Neural cell (in vitro differentiated cells): Measurements from ENCODE around the gene MOV10L1. TPM values are rescaled to one million over a fixed set of nuclear protein-coding genes. Genes with fewer than 3 reads are reported as not detected.

Experiments used
- H2AFZ ChIP-seq: fragments of 200-600, 300-800 bp; sonication (generic), shearing (Covaris generic); 2 replicates; pipeline ENCODE4 v1.6.0; 2014; ENCODE audit warnings: low read depth, mild to moderate bottlenecking, antibody characterized with exemption, low read length, moderate library complexity
- H3F3A ChIP-seq: fragments of 200-600 bp; shearing (Covaris generic); 2 replicates; pipeline ENCODE4 v1.6.1; 2016; ENCODE audit warnings: mild to moderate bottlenecking, moderate library complexity, mixed read lengths, antibody characterized with exemption, low read length; ENCODE audit not compliant: insufficient read depth, poor library complexity, severe bottlenecking
- H3K27ac ChIP-seq: fragments of 200-600, 300-800 bp; sonication (generic), shearing (Covaris generic); 2 replicates; pipeline ENCODE4 v1.5.1; 2014; ENCODE audit warnings: mild to moderate bottlenecking, low read length, moderate library complexity
- H3K27me3 ChIP-seq: fragments of 300-800, 200-600 bp; sonication (generic), shearing (Covaris generic); 2 replicates; pipeline ENCODE4 v1.6.0; 2014; ENCODE audit warnings: mild to moderate bottlenecking, low read depth, low read length, moderate library complexity; ENCODE audit not compliant: insufficient read depth
- H3K36me3 ChIP-seq: fragments of 300-800, 200-600 bp; sonication (generic), shearing (Covaris generic); 2 replicates; pipeline ENCODE4 v1.5.1; 2014; ENCODE audit warnings: mild to moderate bottlenecking, antibody characterized with exemption, low read length, moderate library complexity; ENCODE audit not compliant: insufficient read depth
- H3K4me2 ChIP-seq: fragments of 300-800, 200-600 bp; sonication (generic), shearing (Covaris generic); 2 replicates; pipeline ENCODE4 v1.6.0; 2014; ENCODE audit warnings: mild to moderate bottlenecking, low read length
- H3K4me3 ChIP-seq: fragments of 300-800, 200-600 bp; sonication (generic), shearing (Covaris generic); 2 replicates; pipeline ENCODE4 v1.5.1; 2014; ENCODE audit warnings: mild to moderate bottlenecking, low read length, moderate library complexity
- H3K79me2 ChIP-seq: fragments of 200-600 bp; shearing (Covaris generic); replicated peaks from 2 replicates; pipeline ENCODE4 v1.6.0; 2014; ENCODE audit warnings: mild to moderate bottlenecking, low read length, moderate library complexity; ENCODE audit not compliant: insufficient read depth
- H3K9ac ChIP-seq: fragments of 300-800, 200-600 bp; sonication (generic), shearing (Covaris generic); 2 replicates; pipeline ENCODE4 v1.6.1; 2016; ENCODE audit warnings: mild to moderate bottlenecking, low read length, mixed read lengths
- H3K9me2 ChIP-seq: fragments of 200-600 bp; shearing (Covaris generic); 2 replicates; pipeline ENCODE4 v1.6.1; 2016; ENCODE audit warnings: mild to moderate bottlenecking, low read length, mixed read lengths; ENCODE audit not compliant: insufficient read depth
- H3K9me3 ChIP-seq: fragments of 200-600, 300-800 bp; sonication (generic), shearing (Covaris generic); 2 replicates; pipeline ENCODE4 v1.6.1; 2016; ENCODE audit warnings: mild to moderate bottlenecking, mixed run types, low read length, moderate library complexity, mixed read lengths
- H4K20me1 ChIP-seq: fragments of 200-600 bp; shearing (Covaris generic); 2 replicates; pipeline ENCODE4 v1.6.1; 2016; ENCODE audit warnings: mild to moderate bottlenecking, mixed run types; ENCODE audit not compliant: insufficient read depth
- CTCF ChIP-seq: fragments of 450-650 bp; IDR thresholded peaks from 2 replicates; pipeline ENCODE4 v1.5.1; 2014; ENCODE audit warnings: antibody characterized with exemption, mild to moderate bottlenecking, moderate library complexity; ENCODE audit not compliant: poor library complexity, severe bottlenecking
- EP300 ChIP-seq: fragments of 450-650 bp; conservative IDR thresholded peaks from 2 replicates; pipeline ENCODE4 v1.6.1; 2014; ENCODE audit warnings: antibody characterized with exemption, mild to moderate bottlenecking, moderate library complexity; ENCODE audit not compliant: poor library complexity, severe bottlenecking
- EZH2 ChIP-seq: fragments of 200-600, 300-800 bp; shearing (Covaris generic), sonication (generic); IDR thresholded peaks from 2 replicates; pipeline ENCODE4 v1.6.1; 2014; ENCODE audit warnings: antibody characterized with exemption, low read length, borderline replicate concordance, mild to moderate bottlenecking; ENCODE audit not compliant: insufficient read depth, poor library complexity, severe bottlenecking
- MXI1 ChIP-seq: fragments of 450-650 bp; conservative IDR thresholded peaks from 2 replicates; pipeline ENCODE4 v1.6.1; 2014; ENCODE audit warnings: antibody characterized with exemption, mild to moderate bottlenecking; ENCODE audit not compliant: poor library complexity, severe bottlenecking
- POLR2AphosphoS5 ChIP-seq: IDR thresholded peaks from 2 replicates; pipeline ENCODE4 v1.6.1; 2012
- RAD21 ChIP-seq: fragments of 450-650 bp; conservative IDR thresholded peaks from 2 replicates; pipeline ENCODE4 v1.6.1; 2014; ENCODE audit warnings: antibody characterized with exemption, mild to moderate bottlenecking, moderate library complexity
- REST ChIP-seq: IDR thresholded peaks from 2 replicates; pipeline ENCODE4 v1.6.1; 2012; ENCODE audit warnings: borderline replicate concordance
- SMC3 ChIP-seq: fragments of 450-650 bp; conservative IDR thresholded peaks from 2 replicates; pipeline ENCODE4 v1.6.1; 2014; ENCODE audit warnings: antibody characterized with exemption, mild to moderate bottlenecking, moderate library complexity; ENCODE audit not compliant: poor library complexity
- TAF1 ChIP-seq: IDR thresholded peaks from 2 replicates; pipeline ENCODE4 v1.6.1; 2012; ENCODE audit warnings: low read depth
- polyA plus RNA-seq: library from polyadenylated mRNA; depleted of rRNA; stranded (reverse); fragments of >200 nt; gene quantifications from 2 replicates; pipeline ENCODE4 v1.2.3, GENCODE V29; 2014

Gene MOV10L1
- polyA plus RNA-seq, 1 donor from 2014 or later = not detected

GRCh38 chr22:50210378-50211139 lies 120.8 kb downstream of the MOV10L1 start:
- H3K27ac ChIP-seq = no peak overlapping the region
- H3K4me3 ChIP-seq = no peak overlapping the region
- H3F3A ChIP-seq = no peaks in the 10 kb centered on the region
- H3K9ac ChIP-seq = no peak overlapping the region
- H3K27me3 ChIP-seq = no peaks in the 10 kb centered on the region
- H3K9me2 ChIP-seq = no peaks in the 10 kb centered on the region
- no peaks in the 10 kb centered on the region for H3K36me3 ChIP-seq
- no peaks in the 10 kb centered on the region for H3K79me2 ChIP-seq
- H3K9me3 ChIP-seq = no peaks in the 10 kb centered on the region
- TF ChIP-seq TAF1 (no peak), RAD21 (no peak), REST (no peak), POLR2AphosphoS5 (no peak), SMC3 (no peak), CTCF (no peak), EZH2 (no peak), MXI1 (no peak), EP300 (no peak)
- H3K4me2 ChIP-seq = no peak overlapping the region
- H4K20me1 ChIP-seq = no peaks in the 10 kb centered on the region
- no peak overlapping the region for H2AFZ ChIP-seq

- H4K20me1 ChIP-seq = no peaks in the 10 kb centered on the region
- H3K9ac ChIP-seq = no peak overlapping the region
- no peaks in the 10 kb centered on the region for H3K79me2 ChIP-seq
- H3K36me3 ChIP-seq = no peaks in the 10 kb centered on the region
- H3K9me2 ChIP-seq = no peaks in the 10 kb centered on the region
- H3K4me3 ChIP-seq = no peak overlapping the region
- H3K27ac ChIP-seq = no peak overlapping the region
- no peaks in the 10 kb centered on the region for H3F3A ChIP-seq
- H3K27me3 ChIP-seq = no peaks in the 10 kb centered on the region
- H3K4me2 ChIP-seq = no peak overlapping the region
- no peak overlapping the region for H2AFZ ChIP-seq
- TF ChIP-seq RAD21 = no peak
- TF ChIP-seq MXI1 = no peak
- no peak for TF ChIP-seq CTCF
- no peak for TF ChIP-seq EZH2
- no peaks in the 10 kb centered on the region for H3K9me3 ChIP-seq
Observed at GRCh38 chr22:50211147-50211546, 121.3 kb downstream of the MOV10L1 start.

Other genes starting within 250 kb of the MOV10L1 start
- gene ZBED4, start 236.2 kb upstream of the MOV10L1 start, polyA plus RNA-seq = 15.0 and 17.8 TPM in 2 replicates
- gene ALG12, start 171.6 kb upstream of the MOV10L1 start, polyA plus RNA-seq = 12.5 and 14.3 TPM in 2 replicates
- 83.2 and 97.3 TPM in 2 replicates for gene CRELD2, start 171.4 kb upstream of the MOV10L1 start, polyA plus RNA-seq
- 28.7 and 32.6 TPM in 2 replicates for gene PIM3, start 129.2 kb upstream of the MOV10L1 start, polyA plus RNA-seq
- not detected in 2 replicates for gene IL17REL, start 77.2 kb upstream of the MOV10L1 start, polyA plus RNA-seq
- gene TTLL8, start 31.7 kb upstream of the MOV10L1 start, polyA plus RNA-seq = not detected in 2 replicates
- gene MLC1, start 4.6 kb upstream of the MOV10L1 start, polyA plus RNA-seq = not detected in 2 replicates
- gene PANX2, start 80.7 kb downstream of the MOV10L1 start, polyA plus RNA-seq = 3.4 and 6.4 TPM in 2 replicates
- 31.8 and 37.9 TPM in 2 replicates for gene TRABD, start 95.9 kb downstream of the MOV10L1 start, polyA plus RNA-seq
- 42.0 and 54.2 TPM in 2 replicates for gene SELENOO, start 111.0 kb downstream of the MOV10L1 start, polyA plus RNA-seq
- gene TUBGCP6, start 155.0 kb downstream of the MOV10L1 start, polyA plus RNA-seq = 74.5 and 89.1 TPM in 2 replicates
- 39.1 and 40.5 TPM in 2 replicates for gene HDAC10, start 161.3 kb downstream of the MOV10L1 start, polyA plus RNA-seq
- gene MAPK12, start 171.7 kb downstream of the MOV10L1 start, polyA plus RNA-seq = 36.7 and 53.3 TPM in 2 replicates
- 36.3 and 55.0 TPM in 2 replicates for gene MAPK11, start 180.4 kb downstream of the MOV10L1 start, polyA plus RNA-seq
- 38.6 and 57.4 TPM in 2 replicates for gene PLXNB2, start 217.6 kb downstream of the MOV10L1 start, polyA plus RNA-seq
- gene DENND6B, start 237.0 kb downstream of the MOV10L1 start, polyA plus RNA-seq = 51.0 and 58.9 TPM in 2 replicates